ENCODE data around the gene AFF4.

The AFF4 gene

GRCh38 chr5:132854301-132854700 lies 109.1 kb downstream of the AFF4 start:
- no peak for DNase-seq

- no peak for DNase-seq
Measured at GRCh38 chr5:132853790-132854189, 109.6 kb downstream of the AFF4 start.

- no peak for DNase-seq
Measured at GRCh38 chr5:132853323-132853722, 110.1 kb downstream of the AFF4 start.

- DNase-seq = no peak
Measured at GRCh38 chr5:132850066-132850465, 113.4 kb downstream of the AFF4 start.

GRCh38 chr5:132849347-132849746 lies 114.1 kb downstream of the AFF4 start:
- no peak for DNase-seq

- DNase-seq = no peak
Measured at GRCh38 chr5:132848270-132848669, 115.2 kb downstream of the AFF4 start.

- no peak for DNase-seq
Measured at GRCh38 chr5:132841305-132841704, 122.1 kb downstream of the AFF4 start.

GRCh38 chr5:132840896-132841295 lies 122.5 kb downstream of the AFF4 start:
- no peak for DNase-seq

- no peak for DNase-seq
Measured at GRCh38 chr5:132840313-132840712, 123.1 kb downstream of the AFF4 start.

GRCh38 chr5:132839426-132840301 lies 123.8 kb downstream of the AFF4 start:
- no peak for DNase-seq

GRCh38 chr5:132838516-132839282 lies 124.7 kb downstream of the AFF4 start:
- no peak for DNase-seq

- DNase-seq = no peak
Measured at GRCh38 chr5:132837868-132838267, 125.6 kb downstream of the AFF4 start.

- no peak for DNase-seq
Measured at GRCh38 chr5:132836852-132837251, 126.6 kb downstream of the AFF4 start.

GRCh38 chr5:132834057-132834456 lies 129.4 kb downstream of the AFF4 start:
- no peak for DNase-seq

- DNase-seq = no peak
Measured at GRCh38 chr5:132832612-132833011, 130.8 kb downstream of the AFF4 start.

GRCh38 chr5:132831095-132831860 lies 132.2 kb downstream of the AFF4 start:
- DNase-seq = no peak

- peak; percentile 8 for DNase-seq
Measured at GRCh38 chr5:132830436-132831094, 132.9 kb downstream of the AFF4 start, which contains the start of gene SHROOM1. Gene SHROOM1, minus strand, starts transcription at chr5:132830647. Its CDS starts 4,507 bp downstream, at chr5:132826140.

GRCh38 chr5:132829742-132830435 lies 133.5 kb downstream of the AFF4 start:
- peak; percentile 55 for DNase-seq

GRCh38 chr5:132828846-132829494 lies 134.5 kb downstream of the AFF4 start:
- DNase-seq = no peak

GRCh38 chr5:132827943-132828673 lies 135.3 kb downstream of the AFF4 start:
- DNase-seq = no peak
